Natural killer cell (primary cell): ENCODE results near the gene SBSN. TPM values are rescaled to one million over a fixed set of nuclear protein-coding genes. Genes with fewer than 3 reads are reported as not detected.

ENCODE experiments used
- ATAC-seq, 3 donors: fragments of 150-1000 bp in 2 of 3; fragments of 200-7000 bp in 1 of 3; cut with Tn5 transposase; 1 replicate in 1 of 3; 2 replicates in 2 of 3; pipeline ENCODE4 v1.10.0; 2021; ENCODE audit warnings: mild to moderate bottlenecking in 2 of 3, moderate library complexity in 2 of 3
- DNase-seq, 2 donors: peaks; one replicate each; pipeline versions ENCODE4 v3.0.0 to v3.0.0-alpha.2; 2013 to 2021; ENCODE audit warnings: mixed read lengths in 1 of 2
- H3K27ac ChIP-seq: one replicate; pipeline ENCODE4 v1.5.1; 2013; ENCODE audit warnings: mild to moderate bottlenecking, low read length
- H3K27me3 ChIP-seq: one replicate; pipeline ENCODE4 v1.6.1; 2013; ENCODE audit warnings: low read length; ENCODE audit not compliant: control insufficient read depth, insufficient read depth
- H3K36me3 ChIP-seq: one replicate; pipeline ENCODE4 v1.6.1; 2013; ENCODE audit warnings: low read length; ENCODE audit not compliant: control insufficient read depth, insufficient read depth
- H3K4me1 ChIP-seq: one replicate; pipeline ENCODE4 v1.6.1; 2013; ENCODE audit warnings: low read length; ENCODE audit not compliant: control insufficient read depth, insufficient read depth
- H3K4me3 ChIP-seq: one replicate; pipeline ENCODE4 v1.5.1; 2013; ENCODE audit warnings: low read length
- H3K9me3 ChIP-seq: one replicate; pipeline ENCODE4 v1.6.1; 2013; ENCODE audit warnings: low read length; ENCODE audit not compliant: control insufficient read depth, insufficient read depth
- H3K27ac Mint-ChIP-seq, 2 donors: one replicate each; pipeline ENCODE4 v1.8.0; 2022; ENCODE audit warnings: mild to moderate bottlenecking in 2 of 2, mixed read lengths in 2 of 2, moderate library complexity in 1 of 2
- H3K27me3 Mint-ChIP-seq, 2 donors: one replicate each; pipeline ENCODE4 v1.8.0; 2022; ENCODE audit warnings: low read depth in 2 of 2, mixed read lengths in 2 of 2
- H3K36me3 Mint-ChIP-seq: one replicate; pipeline ENCODE4 v1.8.0; 2022; ENCODE audit warnings: mixed read lengths
- H3K4me1 Mint-ChIP-seq, 2 donors: one replicate each; pipeline ENCODE4 v1.8.0; 2022; ENCODE audit warnings: mixed read lengths in 2 of 2
- H3K4me3 Mint-ChIP-seq: one replicate; pipeline ENCODE4 v1.8.0; 2022; ENCODE audit warnings: mild to moderate bottlenecking, moderate library complexity, mixed read lengths
- H3K9me3 Mint-ChIP-seq, 2 donors: one replicate each; pipeline ENCODE4 v1.8.0; 2022; ENCODE audit warnings: mixed read lengths in 2 of 2
- CTCF ChIP-seq: fragments of 200-600 bp; IDR thresholded peaks from one replicate; pipeline ENCODE4 v1.8.0; 2022; ENCODE audit warnings: antibody characterized with exemption
- WGBS: methylation state at CpG from one replicate; pipeline ENCODE4 v1.1.7; 2013; ENCODE audit warnings: missing lambda C conversion rate; ENCODE audit not compliant: insufficient coverage; 5-methylcytosine and 5-hydroxymethylcytosine counted together
- intact Hi-C: fragments of 100-400 bp; cut with micrococcal nuclease; formaldehyde crosslinking; loops from one replicate; pipeline ENCODE4 v1.14.2; 2022
- total RNA-seq, 4 donors: library from RNA; stranded (reverse); fragments of 120-200 nt in 1 of 4; gene quantifications; one replicate each; pipeline versions ENCODE4 v1.2.3 to v1.2.4, GENCODE V29; 2013 to 2022

The SBSN gene
- total RNA-seq, 3 donors from 2014 or later (not counting 1 experiment from before 2014, with no cell fraction given), result not detected

DNA sequence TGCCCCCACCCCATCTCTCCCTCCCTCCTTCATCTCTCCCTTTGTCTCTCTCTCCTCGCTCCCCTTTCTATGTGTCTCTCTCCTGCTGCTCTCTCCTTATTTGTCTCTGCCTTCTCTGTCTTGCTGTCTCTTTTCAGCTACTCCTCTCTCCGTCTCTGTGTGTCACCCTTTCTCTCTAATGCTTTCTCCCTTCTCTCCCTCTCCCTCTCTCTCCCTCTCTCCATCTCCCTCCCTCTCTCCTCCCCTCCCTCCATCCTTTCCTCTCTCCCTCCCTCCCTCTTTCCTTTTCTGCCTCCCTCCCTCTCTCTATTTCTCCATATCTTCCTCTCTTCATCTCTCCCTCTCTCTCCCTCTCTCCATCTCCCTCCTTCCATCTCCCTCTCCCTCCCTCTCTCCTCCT lies 34.7 kb upstream of the SBSN start:
- intact Hi-C loops, result no loop called here
- Histone ChIP-seq H3K36me3 (no peaks in the 10 kb centered on the region), H3K27ac (no peak overlapping the region), H3K9me3 (no peaks in the 10 kb centered on the region), H3K4me3 (no peak overlapping the region), H3K27me3 (peaks cover 14% of the 10 kb centered on the region), H3K4me1 (peaks cover 14% of the 10 kb centered on the region)
- Mint-ChIP-seq H3K4me3 (no peak overlapping the region), H3K36me3 (no peaks in the 10 kb centered on the region), H3K27me3 (peaks cover 14 to 44% of the 10 kb centered on the region in 2 donors), H3K9me3 (no peaks in the 10 kb centered on the region), H3K4me1 (peaks cover 0 to 9% of the 10 kb centered on the region in 2 donors), H3K27ac (no peak overlapping the region)
- DNase-seq, result no peak
- 80% methylated on average over 2 of the region's 2 CpGs for WGBS
- no peak for ATAC-seq
- TF ChIP-seq CTCF, result no peak

DNA sequence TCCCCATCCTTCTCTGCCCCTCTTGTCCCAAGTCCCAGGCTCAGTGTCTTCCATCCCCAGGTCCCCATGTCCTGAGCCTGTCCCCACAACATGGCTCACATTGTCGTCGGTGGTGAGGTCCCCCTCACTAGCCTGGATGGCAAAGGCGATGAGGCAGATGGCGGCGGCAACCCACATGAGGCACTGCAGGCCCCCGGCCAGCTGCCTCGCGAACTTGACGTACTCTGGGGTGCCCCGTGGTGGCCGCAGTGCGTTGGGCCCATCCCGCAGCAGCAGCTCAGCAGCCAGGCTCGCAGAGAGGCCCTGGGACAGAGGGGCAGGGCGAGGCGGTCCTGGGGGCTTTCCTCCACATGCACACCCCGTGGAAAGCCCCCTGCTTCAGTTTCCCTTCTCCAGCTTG lies 34.2 kb upstream of the SBSN start:
- no peaks in the 10 kb centered on the region for H3K9me3 Mint-ChIP-seq

DNA sequence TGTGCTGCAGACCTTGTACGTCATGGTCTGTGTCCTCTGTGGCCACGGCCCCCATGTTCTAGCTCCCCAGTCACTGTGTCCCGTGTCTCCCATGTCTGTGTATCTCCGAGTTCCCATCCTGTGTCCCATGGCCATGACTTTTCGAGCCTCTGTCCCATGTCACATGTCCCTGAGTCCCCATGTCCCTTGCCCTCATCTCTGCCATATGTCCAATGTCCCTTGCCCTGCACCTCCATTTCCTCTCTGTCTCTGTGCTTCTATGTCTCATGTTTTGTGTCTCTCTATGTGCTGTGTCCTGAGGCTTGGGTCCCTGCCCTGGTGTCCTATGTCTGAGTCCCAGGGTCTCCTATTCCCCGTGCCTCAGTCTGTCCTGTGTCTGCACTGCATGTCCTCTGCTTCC lies 33.3 kb upstream of the SBSN start:
- Mint-ChIP-seq H3K27me3 (peaks cover 14 to 51% of the 10 kb centered on the region in 2 donors), H3K4me3 (no peak overlapping the region), H3K27ac (no peak overlapping the region), H3K9me3 (no peaks in the 10 kb centered on the region), H3K4me1 (peaks cover 4 to 17% of the 10 kb centered on the region in 2 donors), H3K36me3 (no peaks in the 10 kb centered on the region)
- no peaks in the 10 kb centered on the region for H3K36me3 ChIP-seq
- no peaks in the 10 kb centered on the region for H3K9me3 ChIP-seq
- no peak for TF ChIP-seq CTCF
- no peak overlapping the region for H3K27ac ChIP-seq
- no peak for DNase-seq
- peaks cover 19% of the 10 kb centered on the region for H3K4me1 ChIP-seq
- no peak overlapping the region for H3K4me3 ChIP-seq
- no peak for ATAC-seq
- peaks cover 17% of the 10 kb centered on the region for H3K27me3 ChIP-seq
- intact Hi-C loops, result no loop called here
- WGBS, result 74% methylated on average over 6 of the region's 6 CpGs

More for the DNA sequence above, 34.2 kb upstream of the SBSN start:
- H3K36me3 Mint-ChIP-seq, result no peaks in the 10 kb centered on the region
- peaks cover 15% of the 10 kb centered on the region for H3K27me3 ChIP-seq
- H3K36me3 ChIP-seq, result no peaks in the 10 kb centered on the region
- H3K27ac Mint-ChIP-seq, result no peak overlapping the region
- intact Hi-C loops, result no loop called here
- peaks cover 14 to 48% of the 10 kb centered on the region in 2 donors for H3K27me3 Mint-ChIP-seq
- ATAC-seq, result no peak
- no peak for TF ChIP-seq CTCF
- no peak for DNase-seq
- peaks cover under 1 to 13% of the 10 kb centered on the region in 2 donors for H3K4me1 Mint-ChIP-seq
- no peak overlapping the region for H3K4me3 ChIP-seq
- H3K27ac ChIP-seq, result no peak overlapping the region
- 66% methylated on average over 17 of the region's 17 CpGs for WGBS
- H3K9me3 ChIP-seq, result no peaks in the 10 kb centered on the region
- no peak overlapping the region for H3K4me3 Mint-ChIP-seq
- H3K4me1 ChIP-seq, result peaks cover 19% of the 10 kb centered on the region

- DNase-seq (no peak), ATAC-seq (no peak)
- TF ChIP-seq CTCF, result no peak
- H3K36me3 Mint-ChIP-seq, result no peaks in the 10 kb centered on the region
- peaks cover 14 to 56% of the 10 kb centered on the region in 2 donors for H3K27me3 Mint-ChIP-seq
- no peak overlapping the region for H3K4me3 Mint-ChIP-seq
- 56% methylated on average over 6 of the region's 6 CpGs for WGBS
- Histone ChIP-seq H3K4me1 (peaks cover 19% of the 10 kb centered on the region), H3K36me3 (no peaks in the 10 kb centered on the region), H3K27me3 (peaks cover 17% of the 10 kb centered on the region), H3K9me3 (no peaks in the 10 kb centered on the region), H3K4me3 (no peak overlapping the region), H3K27ac (no peak overlapping the region)
- H3K4me1 Mint-ChIP-seq, result peaks cover 4 to 21% of the 10 kb centered on the region in 2 donors
- H3K27ac Mint-ChIP-seq, result no peak overlapping the region
- intact Hi-C loops, result no loop called here
- H3K9me3 Mint-ChIP-seq, result no peaks in the 10 kb centered on the region
These were observed 32.6 kb upstream of the SBSN start for GRCh38 chr19:35560677-35561076.
